Measurements from ENCODE around the gene ANKRD40CL.

GRCh38 chr17:50765454-50766221, 1.7 kb downstream of the ANKRD40CL start:
- TF ChIP-seq, protein P1, sequence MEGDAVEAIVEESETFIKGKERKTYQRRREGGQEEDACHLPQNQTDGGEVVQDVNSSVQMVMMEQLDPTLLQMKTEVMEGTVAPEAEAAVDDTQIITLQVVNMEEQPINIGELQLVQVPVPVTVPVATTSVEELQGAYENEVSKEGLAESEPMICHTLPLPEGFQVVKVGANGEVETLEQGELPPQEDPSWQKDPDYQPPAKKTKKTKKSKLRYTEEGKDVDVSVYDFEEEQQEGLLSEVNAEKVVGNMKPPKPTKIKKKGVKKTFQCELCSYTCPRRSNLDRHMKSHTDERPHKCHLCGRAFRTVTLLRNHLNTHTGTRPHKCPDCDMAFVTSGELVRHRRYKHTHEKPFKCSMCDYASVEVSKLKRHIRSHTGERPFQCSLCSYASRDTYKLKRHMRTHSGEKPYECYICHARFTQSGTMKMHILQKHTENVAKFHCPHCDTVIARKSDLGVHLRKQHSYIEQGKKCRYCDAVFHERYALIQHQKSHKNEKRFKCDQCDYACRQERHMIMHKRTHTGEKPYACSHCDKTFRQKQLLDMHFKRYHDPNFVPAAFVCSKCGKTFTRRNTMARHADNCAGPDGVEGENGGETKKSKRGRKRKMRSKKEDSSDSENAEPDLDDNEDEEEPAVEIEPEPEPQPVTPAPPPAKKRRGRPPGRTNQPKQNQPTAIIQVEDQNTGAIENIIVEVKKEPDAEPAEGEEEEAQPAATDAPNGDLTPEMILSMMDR (IDR thresholded peaks at IDR 0.05) = no peak
- no peak for TF ChIP-seq EZH2 (IDR thresholded peaks at IDR 0.05)

Data from neural progenitor cell (in vitro differentiated cells).